Pancreas (tissue), 10 donors: ENCODE measurements around the gene RCCD1. TPM values are rescaled to one million over a fixed set of nuclear protein-coding genes. Genes with fewer than 3 reads are reported as not detected.

Experiments
- ATAC-seq, 4 donors: fragments of 200-7000 bp; cut with Tn5 transposase; one replicate each; pipeline versions ENCODE4 v1.8.0 to v1.9.1; 2020; ENCODE audit warnings: mild to moderate bottlenecking in 4 of 4, moderate library complexity in 4 of 4
- DNase-seq, 6 donors: peaks; one replicate each; pipeline ENCODE4 v3.0.0-alpha.2; 2020
- FAIRE-seq: peaks from 2 replicates; lab custom pipeline; 2012; peaks lifted over from hg19 to GRCh38; lab: Jason Lieb, UNC
- H3K27ac ChIP-seq, 4 donors: fragments of 200-600 bp; sonication (generic); 1 replicate in 3 of 4; 2 replicates in 1 of 4; pipeline versions ENCODE4 v1.5.0 to v1.8.0; 2020
- H3K27me3 ChIP-seq, 4 donors: fragments of 200-600 bp; one replicate each; pipeline ENCODE4 v1.8.0; 2021
- H3K36me3 ChIP-seq, 3 donors: fragments of 200-600 bp; sonication (generic) in 1 of 3; one replicate each; pipeline versions ENCODE4 v1.5.0 to v1.8.0; 2020 to 2021
- H3K4me1 ChIP-seq, 3 donors: fragments of 200-600 bp; one replicate each; pipeline ENCODE4 v1.8.0; 2021
- H3K4me3 ChIP-seq, 4 donors: fragments of 200-600 bp; sonication (generic) in 2 of 4; one replicate each; pipeline versions ENCODE4 v1.5.0 to v1.8.0; 2020 to 2021
- H3K9me3 ChIP-seq, 4 donors: fragments of 200-600 bp; one replicate each; pipeline ENCODE4 v1.8.0; 2021
- CTCF ChIP-seq, 4 donors: fragments of 200-600 bp; sonication (generic) in 3 of 4; IDR thresholded peaks; one replicate each; pipeline versions ENCODE4 v1.5.0 to v1.8.0; 2021; ENCODE audit warnings: antibody characterized with exemption in 4 of 4
- WGBS, 2 donors: extraction: QIAGEN DNeasy Blood & Tissue Kit; methylation state at CpG; one replicate each; pipeline ENCODE4 v1.1.7; 2013; 5-methylcytosine and 5-hydroxymethylcytosine counted together
- intact Hi-C, 3 donors: fragments of 100-400 bp; cut with DNase I; formaldehyde crosslinking; loops; one replicate each; pipeline versions ENCODE4 v1.11.1 to v1.14.2; 2022
- polyA plus RNA-seq, 2 donors: library from polyadenylated mRNA; stranded (reverse); fragments of 200-250 nt; gene quantifications; one replicate each; pipeline ENCODE4 v1.2.3, GENCODE V29; 2013
- total RNA-seq, 6 donors: library from RNA; stranded (reverse); fragmentation: NEBNext Ultra II Directional in 4 of 6; extraction: Animal tissue kit (Norgen Biotek cat#: 25700) in 4 of 6; gene quantifications; one replicate each; pipeline versions ENCODE4 v1.2.1 to v1.2.4, GENCODE V29; 2021 to 2023
- donor health status: healthy with polysubstance abuse.
- donor health status: DM: no; HTN: no; CAD: no; lungs with moderate emphysema.
- donor health status: DM: no; HTN: no; CAD: no.
- donor health status: control.
- donor health status: control.
- donor health status: Bipolar disorder and iron deficiency.
- donor health status: DM: yes; HTN: yes; CAD: no.
- donor health status: DM: no; HTN: no; CAD: no.
- donor health status: DM: no; HTN: no; CAD: no.
- donor health status: DM: yes; HTN: yes; CAD: no.

Gene RCCD1
- total and polyA plus RNA-seq, 8 donors: 6.6 to 12.2 (median 8.5) TPM

DNA sequence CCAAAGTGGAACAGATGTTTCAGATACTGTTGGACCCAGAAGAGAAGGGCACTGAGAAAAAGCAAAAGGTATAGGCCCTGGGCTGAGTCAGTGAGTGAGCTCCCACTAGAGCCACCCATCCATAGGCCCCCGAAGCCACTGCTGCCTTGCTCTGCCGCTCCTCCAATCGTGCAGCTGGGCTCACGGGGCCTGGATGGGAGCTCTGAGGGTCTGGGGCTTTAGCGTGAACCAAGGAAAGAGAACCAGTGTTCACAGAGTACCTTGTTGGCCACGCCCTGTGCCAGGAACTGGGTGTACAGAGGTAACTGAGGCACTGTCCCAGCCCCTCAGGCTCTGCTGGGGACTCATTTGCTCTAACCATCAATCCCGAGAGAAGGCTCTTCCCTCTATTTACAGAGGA is 14.9 kb upstream of the RCCD1 start:
- FAIRE-seq (no peak), ATAC-seq (no peak), DNase-seq (no peak)
- no peak overlapping the region for H3K27ac ChIP-seq
- H3K36me3 ChIP-seq: peaks cover 0 to 66% (median 42%) of the 10 kb centered on the region in 3 donors
- WGBS, 2 donors: 77 to 94% methylated on average over 7 of the region's 7 CpGs
- peaks cover 0 to 11% (median 0%) of the 10 kb centered on the region in 3 donors for H3K4me1 ChIP-seq
- H3K4me3 ChIP-seq: no peak overlapping the region
- no peak for TF ChIP-seq CTCF (IDR thresholded peaks at IDR 0.05)
- no peaks in the 10 kb centered on the region for H3K9me3 ChIP-seq
- H3K27me3 ChIP-seq: no peaks in the 10 kb centered on the region
- intact Hi-C loops: no loop called here

DNA sequence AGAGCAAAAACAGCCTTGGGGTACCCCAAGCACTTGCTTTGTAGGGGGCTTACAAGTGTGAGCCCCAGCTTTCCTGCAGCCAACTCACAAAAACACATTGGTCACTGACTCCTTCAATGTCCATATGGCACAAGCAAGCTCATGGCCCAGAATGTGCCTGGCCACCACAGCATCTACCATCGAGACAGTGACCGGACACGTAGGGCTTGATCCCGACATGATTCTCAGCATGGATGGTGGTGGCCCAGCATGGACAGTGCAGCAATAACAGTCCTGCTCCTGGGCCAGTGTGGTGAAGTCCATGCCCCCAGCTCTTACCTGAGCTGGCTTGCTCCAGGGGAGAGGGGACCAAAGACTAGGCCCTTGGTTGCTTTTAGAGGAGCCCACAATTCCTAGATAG is 13.6 kb upstream of the RCCD1 start:
- no peak for FAIRE-seq
- no peaks in the 10 kb centered on the region for H3K9me3 ChIP-seq
- H3K36me3 ChIP-seq: peaks cover 0 to 77% (median 46%) of the 10 kb centered on the region in 3 donors
- TF ChIP-seq CTCF (IDR thresholded peaks at IDR 0.05): no peak
- no peak overlapping the region for H3K4me3 ChIP-seq
- H3K27ac ChIP-seq: no peak overlapping the region
- intact Hi-C loops: no loop called here
- H3K4me1 ChIP-seq: peaks cover 0 to 7% (median 0%) of the 10 kb centered on the region in 3 donors
- DNase-seq: no peak
- 96% methylated on average over 4 of the region's 4 CpGs for WGBS, 2 donors
- ATAC-seq: no peak
- no peaks in the 10 kb centered on the region for H3K27me3 ChIP-seq

GRCh38 chr15:90942354-90943120 is 12.1 kb upstream of the RCCD1 start:
- intact Hi-C loops: no loop called here
- H3K36me3 ChIP-seq: peaks cover 0 to 81% (median 51%) of the 10 kb centered on the region in 3 donors
- no peaks in the 10 kb centered on the region for H3K4me1 ChIP-seq
- no peak overlapping the region for H3K27ac ChIP-seq
- WGBS, 2 donors: 87% methylated on average over 12 of the region's 12 CpGs
- H3K27me3 ChIP-seq: no peaks in the 10 kb centered on the region
- no peak for ATAC-seq
- no peak overlapping the region for H3K4me3 ChIP-seq
- FAIRE-seq: no peak
- DNase-seq: no peak
- TF ChIP-seq CTCF (IDR thresholded peaks at IDR 0.05): no peak
- H3K9me3 ChIP-seq: no peaks in the 10 kb centered on the region

GRCh38 chr15:90945091-90945490 is 9.6 kb upstream of the RCCD1 start:
- FAIRE-seq (no peak), DNase-seq (no peak), ATAC-seq (no peak)
- Histone ChIP-seq H3K9me3 (no peaks in the 10 kb centered on the region), H3K4me3 (no peak overlapping the region), H3K27ac (no peak overlapping the region), H3K36me3 (peaks cover 0 to 83% (median 44%) of the 10 kb centered on the region in 3 donors), H3K27me3 (no peaks in the 10 kb centered on the region), H3K4me1 (no peaks in the 10 kb centered on the region)
- 96 to 97% methylated on average over 7 of the region's 7 CpGs for WGBS, 2 donors
- no peak for TF ChIP-seq CTCF (IDR thresholded peaks at IDR 0.05)
- intact Hi-C loops: no loop called here

GRCh38 chr15:90946538-90946937 is 8.1 kb upstream of the RCCD1 start:
- WGBS, 2 donors: 90 to 93% methylated on average over 16 of the region's 16 CpGs
- intact Hi-C loops: no loop called here
- ATAC-seq: no peak
- Histone ChIP-seq H3K4me3 (no peak overlapping the region), H3K27ac (no peak overlapping the region), H3K36me3 (peaks cover 0 to 75% (median 43%) of the 10 kb centered on the region in 3 donors), H3K9me3 (no peaks in the 10 kb centered on the region), H3K4me1 (no peaks in the 10 kb centered on the region), H3K27me3 (no peaks in the 10 kb centered on the region)
- no peak for FAIRE-seq
- DNase-seq: no peak
- TF ChIP-seq CTCF (IDR thresholded peaks at IDR 0.05): no peak
